Measurements from ENCODE around the gene KRT71.
A peak's percentile ranks its signal among the peaks of the same experiment; 100 is the strongest.

KRT71 gene

GRCh38 chr12:52577316-52577715 is 24.4 kb upstream of the KRT71 start:
- Histone ChIP-seq H3K4me1 (ENCODE audit: control insufficient read depth, insufficient read depth, low read length) (no peaks in the 10 kb centered on the region), H3K27me3 (ENCODE audit: control insufficient read depth, insufficient read depth, low read length) (no peaks in the 10 kb centered on the region), H3K4me3 (ENCODE audit: low read length) (no peak overlapping the region), H3K27ac (ENCODE audit: low read length) (no peak overlapping the region), H3K36me3 (ENCODE audit: control insufficient read depth, insufficient read depth, low read length) (no peaks in the 10 kb centered on the region), H3K9me3 (ENCODE audit: control insufficient read depth, insufficient read depth, low read length) (no peaks in the 10 kb centered on the region)
- WGBS (ENCODE audit: insufficient coverage, insufficient read length) = no CpG with 5 or more reads among the region's 8 CpGs
- DNase-seq (ENCODE audit: low read depth, low spot score) = no peak

DNA sequence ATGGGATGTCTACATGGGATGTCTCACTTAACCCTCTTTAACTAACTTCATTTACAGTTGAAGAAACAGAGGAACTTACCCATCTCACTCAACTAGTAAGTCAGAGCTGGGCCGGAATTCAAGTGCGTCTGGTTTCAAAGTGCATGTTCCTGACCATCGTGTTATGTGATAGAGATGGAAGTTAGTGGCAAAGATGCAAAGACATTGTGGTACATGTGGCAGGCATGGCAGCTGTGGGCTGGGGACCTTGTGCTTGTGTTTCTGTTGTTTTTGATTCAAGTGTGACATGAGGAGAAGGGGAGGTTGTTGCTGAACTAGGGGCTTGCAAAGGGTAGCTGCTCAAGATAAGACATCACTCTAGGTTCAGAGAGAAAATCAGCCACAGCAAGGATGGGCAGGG is 23.0 kb upstream of the KRT71 start:
- Histone ChIP-seq H3K4me1 (ENCODE audit: control insufficient read depth, insufficient read depth, low read length) (no peaks in the 10 kb centered on the region), H3K4me3 (ENCODE audit: low read length) (no peak overlapping the region), H3K27ac (ENCODE audit: low read length) (no peak overlapping the region), H3K9me3 (ENCODE audit: control insufficient read depth, insufficient read depth, low read length) (no peaks in the 10 kb centered on the region), H3K36me3 (ENCODE audit: control insufficient read depth, insufficient read depth, low read length) (no peaks in the 10 kb centered on the region), H3K27me3 (ENCODE audit: control insufficient read depth, insufficient read depth, low read length) (no peaks in the 10 kb centered on the region)
- no CpG with 5 or more reads among the region's 3 CpGs for WGBS (ENCODE audit: insufficient coverage, insufficient read length)
- no peak for DNase-seq (ENCODE audit: low read depth, low spot score)

DNA sequence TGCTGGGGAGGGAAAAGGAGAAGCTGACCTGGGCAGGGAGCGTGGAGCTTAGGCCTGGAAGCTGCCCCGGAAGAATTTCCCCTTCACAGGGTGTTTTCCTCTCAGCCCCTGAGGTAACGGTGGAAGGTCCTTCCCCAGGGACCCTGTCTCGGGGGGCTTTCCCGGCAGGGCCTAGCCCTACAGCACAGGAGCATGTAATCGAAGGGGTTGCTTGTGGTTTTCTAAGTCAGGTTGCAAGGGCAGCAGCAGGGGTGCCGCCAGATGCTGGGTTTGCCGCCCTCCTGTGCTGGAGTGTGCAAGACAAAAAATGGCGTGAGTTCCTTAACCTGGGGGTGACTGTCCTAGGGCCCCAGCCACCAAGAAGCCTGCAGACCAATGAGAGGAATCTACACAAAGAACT is 22.3 kb upstream of the KRT71 start:
- no peaks in the 10 kb centered on the region for H3K4me1 ChIP-seq (ENCODE audit: control insufficient read depth, insufficient read depth, low read length)
- WGBS (ENCODE audit: insufficient coverage, insufficient read length) = no CpG with 5 or more reads among the region's 9 CpGs
- no peak overlapping the region for H3K27ac ChIP-seq (ENCODE audit: low read length)
- no peaks in the 10 kb centered on the region for H3K27me3 ChIP-seq (ENCODE audit: control insufficient read depth, insufficient read depth, low read length)
- H3K9me3 ChIP-seq (ENCODE audit: control insufficient read depth, insufficient read depth, low read length) = no peaks in the 10 kb centered on the region
- no peak overlapping the region for H3K4me3 ChIP-seq (ENCODE audit: low read length)
- no peaks in the 10 kb centered on the region for H3K36me3 ChIP-seq (ENCODE audit: control insufficient read depth, insufficient read depth, low read length)
- DNase-seq (ENCODE audit: low read depth, low spot score) = no peak

GRCh38 chr12:52573743-52574142 is 20.8 kb upstream of the KRT71 start, which contains the start of gene KRT74:
TSS of gene KRT74 (minus strand) at chr12:52573843. CDS start at chr12:52573777, 66 bp downstream.
- Histone ChIP-seq H3K9me3 (ENCODE audit: control insufficient read depth, insufficient read depth, low read length) (no peaks in the 10 kb centered on the region), H3K27me3 (ENCODE audit: control insufficient read depth, insufficient read depth, low read length) (no peaks in the 10 kb centered on the region), H3K4me1 (ENCODE audit: control insufficient read depth, insufficient read depth, low read length) (no peaks in the 10 kb centered on the region), H3K4me3 (ENCODE audit: low read length) (no peak within 1 kb of the TSS; the same call in 1 of the 2 replicates), H3K27ac (ENCODE audit: low read length) (no peak within 1 kb of the TSS), H3K36me3 (ENCODE audit: control insufficient read depth, insufficient read depth, low read length) (no peaks in the 10 kb centered on the region)
- no peak for DNase-seq (ENCODE audit: low read depth, low spot score)
- WGBS (ENCODE audit: insufficient coverage, insufficient read length) = no CpG with 5 or more reads among the region's 3 CpGs

GRCh38 chr12:52573306-52573705 is 20.4 kb upstream of the KRT71 start:
- Histone ChIP-seq H3K4me3 (ENCODE audit: low read length) (no peak overlapping the region; the same call in 1 of the 2 replicates), H3K27ac (ENCODE audit: low read length) (no peak overlapping the region), H3K36me3 (ENCODE audit: control insufficient read depth, insufficient read depth, low read length) (no peaks in the 10 kb centered on the region), H3K27me3 (ENCODE audit: control insufficient read depth, insufficient read depth, low read length) (no peaks in the 10 kb centered on the region), H3K9me3 (ENCODE audit: control insufficient read depth, insufficient read depth, low read length) (no peaks in the 10 kb centered on the region), H3K4me1 (ENCODE audit: control insufficient read depth, insufficient read depth, low read length) (no peaks in the 10 kb centered on the region)
- no peak for DNase-seq (ENCODE audit: low read depth, low spot score)
- WGBS (ENCODE audit: insufficient coverage, insufficient read length) = no CpG with 5 or more reads among the region's 15 CpGs

DNA sequence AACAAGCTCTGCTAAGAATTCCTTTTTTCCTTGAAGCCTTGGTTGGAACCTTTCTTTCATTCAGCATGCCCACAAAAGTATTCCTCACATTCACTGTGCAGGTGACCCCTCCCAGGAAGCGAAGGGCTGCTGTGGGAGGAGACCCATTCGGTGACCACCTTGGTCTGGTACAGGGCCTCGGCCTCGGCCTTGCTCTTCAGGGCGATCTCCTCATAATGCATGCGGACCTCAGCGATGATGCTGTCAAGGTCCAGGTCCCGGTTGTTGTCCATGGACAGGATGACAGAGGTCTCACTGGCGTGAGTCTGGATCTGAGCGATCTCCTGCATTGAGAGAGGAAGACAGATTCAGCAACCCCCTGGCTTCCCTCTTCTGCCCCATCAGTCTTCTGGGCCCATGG is 17.6 kb upstream of the KRT71 start:
- DNase-seq (ENCODE audit: low read depth, low spot score) = no peak
- no CpG with 5 or more reads among the region's 10 CpGs for WGBS (ENCODE audit: insufficient coverage, insufficient read length)
- no peak overlapping the region for H3K27ac ChIP-seq (ENCODE audit: low read length)
- H3K4me3 ChIP-seq (ENCODE audit: low read length) = no peak overlapping the region
- no peaks in the 10 kb centered on the region for H3K27me3 ChIP-seq (ENCODE audit: control insufficient read depth, insufficient read depth, low read length)
- H3K9me3 ChIP-seq (ENCODE audit: control insufficient read depth, insufficient read depth, low read length) = no peaks in the 10 kb centered on the region
- H3K36me3 ChIP-seq (ENCODE audit: control insufficient read depth, insufficient read depth, low read length) = no peaks in the 10 kb centered on the region
- H3K4me1 ChIP-seq (ENCODE audit: control insufficient read depth, insufficient read depth, low read length) = no peaks in the 10 kb centered on the region

DNA sequence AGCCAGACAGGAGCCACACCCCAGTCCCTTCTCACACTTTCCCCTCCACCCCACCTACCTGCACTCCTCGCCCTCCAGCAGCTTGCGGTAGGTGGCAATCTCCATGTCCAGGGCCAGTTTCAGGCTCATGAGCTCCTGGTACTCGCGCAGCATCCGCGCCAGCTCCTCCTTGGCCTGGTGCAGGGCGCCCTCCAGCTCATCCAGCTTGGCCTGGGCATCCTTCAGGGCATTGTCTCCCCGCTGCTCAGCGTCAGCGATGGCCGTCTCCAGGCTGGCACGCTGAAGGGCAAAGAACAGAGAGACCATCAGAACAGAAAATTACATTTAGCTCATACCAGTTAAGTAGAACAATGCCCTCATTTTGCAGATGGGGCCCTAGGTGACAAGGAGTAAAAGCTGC is 15.2 kb upstream of the KRT71 start:
- H3K27ac ChIP-seq (ENCODE audit: low read length) = no peak overlapping the region
- H3K9me3 ChIP-seq (ENCODE audit: control insufficient read depth, insufficient read depth, low read length) = no peaks in the 10 kb centered on the region
- no peaks in the 10 kb centered on the region for H3K4me1 ChIP-seq (ENCODE audit: control insufficient read depth, insufficient read depth, low read length)
- no peak overlapping the region for H3K4me3 ChIP-seq (ENCODE audit: low read length)
- no peaks in the 10 kb centered on the region for H3K36me3 ChIP-seq (ENCODE audit: control insufficient read depth, insufficient read depth, low read length)
- DNase-seq (ENCODE audit: low read depth, low spot score) = no peak
- WGBS (ENCODE audit: insufficient coverage, insufficient read length) = no CpG with 5 or more reads among the region's 12 CpGs
- no peaks in the 10 kb centered on the region for H3K27me3 ChIP-seq (ENCODE audit: control insufficient read depth, insufficient read depth, low read length)

DNA sequence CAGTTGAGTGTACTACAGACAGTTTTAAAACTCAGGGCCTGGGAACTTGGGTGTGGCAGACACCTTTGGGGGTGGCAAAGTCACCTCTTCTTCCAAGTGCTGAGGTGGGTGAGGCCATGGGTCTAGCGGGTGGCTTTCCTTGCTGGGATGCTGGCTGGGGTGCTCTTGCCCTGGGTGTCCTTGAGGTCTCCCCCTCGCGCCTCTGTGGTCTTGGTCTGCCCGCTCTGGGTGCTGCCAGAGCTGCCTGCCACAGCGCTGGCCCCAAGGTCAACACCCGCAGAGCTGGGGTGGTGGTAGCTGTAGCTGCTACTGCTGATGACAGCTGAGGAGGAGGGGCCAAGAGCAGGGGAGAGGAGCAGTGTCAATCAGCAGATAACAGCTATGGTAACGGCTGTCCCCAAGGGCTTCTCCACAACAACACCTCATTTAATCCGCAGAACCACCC is 13.9 kb upstream of the KRT71 start:
- no peak for DNase-seq (ENCODE audit: low read depth, low spot score)
- Histone ChIP-seq H3K4me3 (ENCODE audit: low read length) (no peak overlapping the region), H3K27me3 (ENCODE audit: control insufficient read depth, insufficient read depth, low read length) (no peaks in the 10 kb centered on the region), H3K9me3 (ENCODE audit: control insufficient read depth, insufficient read depth, low read length) (no peaks in the 10 kb centered on the region), H3K27ac (ENCODE audit: low read length) (no peak overlapping the region), H3K36me3 (ENCODE audit: control insufficient read depth, insufficient read depth, low read length) (no peaks in the 10 kb centered on the region), H3K4me1 (ENCODE audit: control insufficient read depth, insufficient read depth, low read length) (no peaks in the 10 kb centered on the region)
- no CpG with 5 or more reads among the region's 8 CpGs for WGBS (ENCODE audit: insufficient coverage, insufficient read length)

- no peaks in the 10 kb centered on the region for H3K4me1 ChIP-seq (ENCODE audit: control insufficient read depth, insufficient read depth, low read length)
- H3K27ac ChIP-seq (ENCODE audit: low read length) = no peak overlapping the region
- no CpG with 5 or more reads among the region's 1 CpG for WGBS (ENCODE audit: insufficient coverage, insufficient read length)
- no peak overlapping the region for H3K4me3 ChIP-seq (ENCODE audit: low read length)
- no peaks in the 10 kb centered on the region for H3K9me3 ChIP-seq (ENCODE audit: control insufficient read depth, insufficient read depth, low read length)
- H3K36me3 ChIP-seq (ENCODE audit: control insufficient read depth, insufficient read depth, low read length) = no peaks in the 10 kb centered on the region
- DNase-seq (ENCODE audit: low read depth, low spot score) = no peak
- H3K27me3 ChIP-seq (ENCODE audit: control insufficient read depth, insufficient read depth, low read length) = no peaks in the 10 kb centered on the region
Measured at GRCh38 chr12:52564582-52564981, 11.6 kb upstream of the KRT71 start.

DNA sequence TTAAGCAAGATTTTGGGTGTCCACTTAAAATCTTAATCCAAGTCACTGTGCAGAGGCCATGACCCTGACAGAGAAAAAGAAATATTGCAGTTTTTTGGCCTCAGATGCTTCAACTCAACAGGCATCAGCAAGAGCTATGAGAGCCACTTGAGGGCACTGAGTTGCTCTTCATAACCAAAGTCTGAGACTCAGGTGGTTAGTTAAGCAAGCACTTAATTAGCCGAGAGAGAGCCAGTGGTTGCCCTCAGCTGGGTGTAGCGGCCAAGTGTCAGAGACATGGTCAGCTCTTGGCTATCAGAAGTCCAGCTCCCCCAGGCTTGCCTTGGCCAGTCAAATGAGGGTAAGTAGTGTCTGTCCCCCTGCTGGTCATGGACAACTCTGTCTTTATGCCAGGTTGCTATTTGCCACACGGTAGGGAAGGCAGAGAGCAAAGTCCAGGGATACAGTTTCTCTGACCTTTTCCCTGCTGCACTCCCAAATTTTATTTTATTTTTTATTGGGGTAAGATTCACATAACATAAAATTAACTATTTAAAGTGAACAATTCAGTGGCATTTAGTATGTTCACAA is 9.0 kb upstream of the KRT71 start:
- H3K4me1 ChIP-seq (ENCODE audit: control insufficient read depth, insufficient read depth, low read length) = no peaks in the 10 kb centered on the region
- H3K27ac ChIP-seq (ENCODE audit: low read length) = no peak overlapping the region
- H3K27me3 ChIP-seq (ENCODE audit: control insufficient read depth, insufficient read depth, low read length) = no peaks in the 10 kb centered on the region
- no CpG with 5 or more reads among the region's 3 CpGs for WGBS (ENCODE audit: insufficient coverage, insufficient read length)
- H3K36me3 ChIP-seq (ENCODE audit: control insufficient read depth, insufficient read depth, low read length) = no peaks in the 10 kb centered on the region
- H3K9me3 ChIP-seq (ENCODE audit: control insufficient read depth, insufficient read depth, low read length) = no peaks in the 10 kb centered on the region
- peak; percentile 16 for DNase-seq (ENCODE audit: low read depth, low spot score)
- no peak overlapping the region for H3K4me3 ChIP-seq (ENCODE audit: low read length)

DNA sequence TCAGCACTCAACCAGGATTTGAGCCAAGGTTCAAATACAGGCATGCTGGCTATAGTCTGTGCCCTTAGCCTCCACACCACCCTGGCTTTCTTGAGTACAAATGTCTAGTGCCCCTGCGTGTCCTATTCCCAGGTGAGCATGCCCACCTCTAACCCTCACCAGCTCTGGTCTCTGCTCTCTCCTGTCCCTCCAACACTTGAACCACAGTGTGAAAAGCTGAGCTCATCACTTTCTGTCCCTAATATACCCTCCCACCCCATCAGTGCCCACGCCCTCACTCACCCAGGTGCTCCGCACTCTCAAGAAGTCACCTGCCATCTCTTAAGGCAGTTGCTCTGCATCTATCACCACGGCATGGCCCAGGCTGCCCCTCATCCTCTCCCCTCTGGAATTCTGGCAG is 7.0 kb upstream of the KRT71 start:
- no peak overlapping the region for H3K27ac ChIP-seq (ENCODE audit: low read length)
- H3K36me3 ChIP-seq (ENCODE audit: control insufficient read depth, insufficient read depth, low read length) = no peaks in the 10 kb centered on the region
- H3K9me3 ChIP-seq (ENCODE audit: control insufficient read depth, insufficient read depth, low read length) = no peaks in the 10 kb centered on the region
- H3K4me3 ChIP-seq (ENCODE audit: low read length) = no peak overlapping the region
- H3K27me3 ChIP-seq (ENCODE audit: control insufficient read depth, insufficient read depth, low read length) = no peaks in the 10 kb centered on the region
- no peaks in the 10 kb centered on the region for H3K4me1 ChIP-seq (ENCODE audit: control insufficient read depth, insufficient read depth, low read length)
- no CpG with 5 or more reads among the region's 4 CpGs for WGBS (ENCODE audit: insufficient coverage, insufficient read length)
- DNase-seq (ENCODE audit: low read depth, low spot score) = no peak
